ENCODE measurements around the gene MYO15A. TPM values are rescaled to one million over a fixed set of nuclear protein-coding genes. Genes with fewer than 3 reads are reported as not detected.

MYO15A gene
- total RNA-seq, 1 experiment from 2014 or later, result 0.26 TPM

GRCh38 chr17:18156976-18157280 lies 48.4 kb downstream of the MYO15A start:
- TF ChIP-seq, protein P1, sequence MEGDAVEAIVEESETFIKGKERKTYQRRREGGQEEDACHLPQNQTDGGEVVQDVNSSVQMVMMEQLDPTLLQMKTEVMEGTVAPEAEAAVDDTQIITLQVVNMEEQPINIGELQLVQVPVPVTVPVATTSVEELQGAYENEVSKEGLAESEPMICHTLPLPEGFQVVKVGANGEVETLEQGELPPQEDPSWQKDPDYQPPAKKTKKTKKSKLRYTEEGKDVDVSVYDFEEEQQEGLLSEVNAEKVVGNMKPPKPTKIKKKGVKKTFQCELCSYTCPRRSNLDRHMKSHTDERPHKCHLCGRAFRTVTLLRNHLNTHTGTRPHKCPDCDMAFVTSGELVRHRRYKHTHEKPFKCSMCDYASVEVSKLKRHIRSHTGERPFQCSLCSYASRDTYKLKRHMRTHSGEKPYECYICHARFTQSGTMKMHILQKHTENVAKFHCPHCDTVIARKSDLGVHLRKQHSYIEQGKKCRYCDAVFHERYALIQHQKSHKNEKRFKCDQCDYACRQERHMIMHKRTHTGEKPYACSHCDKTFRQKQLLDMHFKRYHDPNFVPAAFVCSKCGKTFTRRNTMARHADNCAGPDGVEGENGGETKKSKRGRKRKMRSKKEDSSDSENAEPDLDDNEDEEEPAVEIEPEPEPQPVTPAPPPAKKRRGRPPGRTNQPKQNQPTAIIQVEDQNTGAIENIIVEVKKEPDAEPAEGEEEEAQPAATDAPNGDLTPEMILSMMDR (conservative IDR thresholded peaks at IDR 0.05; ENCODE audit: low read depth, low read length), result no peak
- TF ChIP-seq EZH2phosphoT487 (IDR thresholded peaks at IDR 0.05; ENCODE audit: borderline replicate concordance, low read length) (no peak), EZH2 (IDR thresholded peaks at IDR 0.05; ENCODE audit: low read length, unreplicated experiment) (no peak)

DNA sequence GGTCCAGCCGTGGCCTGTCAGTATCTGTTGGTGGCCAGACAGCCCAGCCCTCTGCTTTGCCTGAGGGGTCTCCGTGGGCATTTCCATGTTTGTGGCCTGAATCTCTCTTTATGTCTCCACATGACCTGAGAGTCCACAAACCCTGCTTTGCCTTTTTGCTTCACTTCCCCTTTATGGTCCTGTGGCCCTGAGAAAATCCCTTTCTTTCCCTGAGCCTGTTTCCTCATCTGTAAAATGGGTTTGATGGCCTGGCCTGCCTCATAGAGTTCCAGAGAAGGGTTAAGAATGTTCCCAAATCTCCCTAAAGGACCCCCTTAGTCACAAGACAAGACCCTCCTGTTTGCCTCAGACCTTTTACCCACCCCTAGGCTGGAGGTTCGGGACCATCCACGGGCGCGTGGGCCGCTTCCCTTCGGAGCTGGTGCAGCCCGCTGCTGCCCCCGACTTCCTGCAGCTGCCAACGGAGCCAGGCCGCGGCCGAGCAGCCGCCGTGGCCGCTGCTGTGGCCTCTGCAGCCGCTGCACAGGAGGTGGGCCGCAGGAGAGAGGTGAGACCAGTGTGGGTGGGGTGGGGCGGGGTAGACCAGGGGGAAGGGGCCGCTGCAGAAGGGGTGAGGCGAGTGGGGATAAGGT lies 48.9 kb downstream of the MYO15A start:
- intact Hi-C loops (cut with micrococcal nuclease), result no loop called here
- no peak overlapping the region for H3K9ac ChIP-seq (ENCODE audit: low read length)
- no peak overlapping the region for H3K27ac ChIP-seq (ENCODE audit: low read length)
- H3K4me3 ChIP-seq (ENCODE audit: low read length), result no peak overlapping the region
- ATAC-seq (no peak), DNase-seq (no peak)
- H4K20me1 ChIP-seq (ENCODE audit: low read length), result no peaks in the 10 kb centered on the region
- no peaks in the 10 kb centered on the region for H3F3A ChIP-seq (ENCODE audit: low read length, unreplicated experiment)
- H3K4me2 ChIP-seq (ENCODE audit: low read length), result no peak overlapping the region
- ChIA-PET CTCF (no interaction called here), POLR2A (ENCODE audit: unreplicated experiment) (no interaction called here)
- TF ChIP-seq EZH2 (IDR thresholded peaks at IDR 0.05; ENCODE audit: low read length, unreplicated experiment) (no peak), EZH2phosphoT487 (IDR thresholded peaks at IDR 0.05; ENCODE audit: borderline replicate concordance, low read length) (no peak)
- TF ChIP-seq, protein P1 (conservative IDR thresholded peaks at IDR 0.05; ENCODE audit: low read depth, low read length), result no peak
- no peaks in the 10 kb centered on the region for H3K9me2 ChIP-seq (replicated peaks; ENCODE audit: low read length)
- H3K27me3 ChIP-seq (ENCODE audit: low read length), result no peaks in the 10 kb centered on the region
- H3K36me3 ChIP-seq (ENCODE audit: low read depth, low read length), result no peaks in the 10 kb centered on the region
- no peaks in the 10 kb centered on the region for H3K4me1 ChIP-seq (ENCODE audit: insufficient read depth, low read length)
- H3K9me3 ChIP-seq (ENCODE audit: low read length), result no peaks in the 10 kb centered on the region
- no TSS peak for BruUV-seq (replicated peaks)
- no peak overlapping the region for H2AFZ ChIP-seq (ENCODE audit: low read length)
- no peaks in the 10 kb centered on the region for H3K79me2 ChIP-seq (ENCODE audit: low read length)

More at GRCh38 chr17:18156976-18157280, 48.4 kb downstream of the MYO15A start:
- Histone ChIP-seq H3K27ac (ENCODE audit: low read length) (no peak overlapping the region), H3K9ac (ENCODE audit: low read length) (no peak overlapping the region), H3K9me3 (ENCODE audit: low read length) (no peaks in the 10 kb centered on the region), H3K79me2 (ENCODE audit: low read length) (no peaks in the 10 kb centered on the region), H4K20me1 (ENCODE audit: low read length) (no peaks in the 10 kb centered on the region), H3K4me2 (ENCODE audit: low read length) (no peak overlapping the region), H3K9me2 (replicated peaks; ENCODE audit: low read length) (no peaks in the 10 kb centered on the region), H3K4me3 (ENCODE audit: low read length) (no peak overlapping the region), H2AFZ (ENCODE audit: low read length) (no peak overlapping the region), H3K4me1 (ENCODE audit: insufficient read depth, low read length) (no peaks in the 10 kb centered on the region), H3K36me3 (ENCODE audit: low read depth, low read length) (no peaks in the 10 kb centered on the region), H3F3A (ENCODE audit: low read length, unreplicated experiment) (no peaks in the 10 kb centered on the region), H3K27me3 (ENCODE audit: low read length) (no peaks in the 10 kb centered on the region)
- ATAC-seq, result no peak
- no peak for DNase-seq
- CTCF ChIA-PET, result no interaction called here
- no TSS peak for BruUV-seq (replicated peaks)
- intact Hi-C loops (cut with micrococcal nuclease), result no loop called here
- POLR2A ChIA-PET (ENCODE audit: unreplicated experiment), result no interaction called here

DNA sequence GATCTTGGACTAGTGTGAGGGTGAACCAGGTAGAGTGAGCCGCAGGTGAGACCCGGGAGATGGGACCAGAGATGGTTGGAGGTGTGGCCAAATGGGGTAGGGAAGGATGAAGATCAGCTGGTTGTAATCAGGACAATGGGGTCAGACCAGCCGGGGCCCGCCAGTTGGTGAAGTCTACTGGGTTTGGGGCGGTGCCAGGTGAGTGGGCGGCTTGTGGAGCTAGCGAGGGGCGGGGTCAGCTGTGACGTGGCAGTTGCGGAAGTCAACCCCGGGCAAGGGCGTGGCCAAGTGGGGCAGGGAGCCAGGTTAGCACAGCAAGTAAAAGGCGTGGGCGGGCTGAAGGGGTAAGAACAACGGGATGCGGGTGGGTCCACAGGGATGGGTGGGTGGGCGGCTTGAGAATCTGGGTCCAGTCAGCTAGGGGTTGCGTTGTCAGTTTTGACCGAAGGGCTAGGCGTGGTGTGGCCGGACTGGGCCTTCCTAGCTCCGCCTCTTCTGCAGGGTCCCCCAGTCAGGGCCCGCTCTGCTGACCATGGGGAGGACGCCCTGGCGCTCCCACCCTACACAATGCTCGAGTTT lies 49.6 kb downstream of the MYO15A start:
- ATAC-seq, result peak; percentile 22

More for the DNA sequence above, 49.6 kb downstream of the MYO15A start:
- H3K79me2 ChIP-seq (ENCODE audit: low read length), result no peaks in the 10 kb centered on the region
- intact Hi-C loops (cut with micrococcal nuclease), result no loop called here
- H3K36me3 ChIP-seq (ENCODE audit: low read depth, low read length), result no peaks in the 10 kb centered on the region
- ChIA-PET CTCF (no interaction called here), POLR2A (ENCODE audit: unreplicated experiment) (no interaction called here)
- H3K4me3 ChIP-seq (ENCODE audit: low read length), result peak overlapping the region; percentile 51
- no peaks in the 10 kb centered on the region for H4K20me1 ChIP-seq (ENCODE audit: low read length)
- H3K9me2 ChIP-seq (replicated peaks; ENCODE audit: low read length), result no peaks in the 10 kb centered on the region
- H3K27ac ChIP-seq (ENCODE audit: low read length), result no peak overlapping the region
- H3K4me1 ChIP-seq (ENCODE audit: insufficient read depth, low read length), result no peaks in the 10 kb centered on the region
- no peaks in the 10 kb centered on the region for H3F3A ChIP-seq (ENCODE audit: low read length, unreplicated experiment)
- no peaks in the 10 kb centered on the region for H3K9me3 ChIP-seq (ENCODE audit: low read length)
- TF ChIP-seq EZH2phosphoT487 (IDR thresholded peaks at IDR 0.05; ENCODE audit: borderline replicate concordance, low read length) (no peak), EZH2 (IDR thresholded peaks at IDR 0.05; ENCODE audit: low read length, unreplicated experiment) (no peak)
- TF ChIP-seq, protein P1 (conservative IDR thresholded peaks at IDR 0.05; ENCODE audit: low read depth, low read length), result no peak
- no peaks in the 10 kb centered on the region for H3K27me3 ChIP-seq (ENCODE audit: low read length)
- peak overlapping the region; percentile 63 for H2AFZ ChIP-seq (ENCODE audit: low read length)
- H3K4me2 ChIP-seq (ENCODE audit: low read length), result peak overlapping the region; percentile 82
- DNase-seq, result peak; percentile 85
- no TSS peak for BruUV-seq (replicated peaks)
- no peak overlapping the region for H3K9ac ChIP-seq (ENCODE audit: low read length)

Measured in PC-3 (cell line).